Epithelial cell of prostate (primary cell): ENCODE measurements around the gene OGDHL.
A peak's percentile ranks its signal among the peaks of the same experiment; 100 is the strongest.
"Not testable (repeated sequence)": the region's sequence is repeated elsewhere in the genome, so short reads cannot be mapped to it uniquely, and the experiment has no call there.

Source experiments
- DNase-seq: peaks from one replicate; pipeline ENCODE4 v3.0.0-alpha.2; 2011; ENCODE audit warnings: low read depth, low spot score
- H3K27ac ChIP-seq: fragments of 450-650 bp; 2 replicates; pipeline ENCODE4 v1.5.1; 2017; ENCODE audit warnings: mild to moderate bottlenecking

Gene OGDHL

DNA sequence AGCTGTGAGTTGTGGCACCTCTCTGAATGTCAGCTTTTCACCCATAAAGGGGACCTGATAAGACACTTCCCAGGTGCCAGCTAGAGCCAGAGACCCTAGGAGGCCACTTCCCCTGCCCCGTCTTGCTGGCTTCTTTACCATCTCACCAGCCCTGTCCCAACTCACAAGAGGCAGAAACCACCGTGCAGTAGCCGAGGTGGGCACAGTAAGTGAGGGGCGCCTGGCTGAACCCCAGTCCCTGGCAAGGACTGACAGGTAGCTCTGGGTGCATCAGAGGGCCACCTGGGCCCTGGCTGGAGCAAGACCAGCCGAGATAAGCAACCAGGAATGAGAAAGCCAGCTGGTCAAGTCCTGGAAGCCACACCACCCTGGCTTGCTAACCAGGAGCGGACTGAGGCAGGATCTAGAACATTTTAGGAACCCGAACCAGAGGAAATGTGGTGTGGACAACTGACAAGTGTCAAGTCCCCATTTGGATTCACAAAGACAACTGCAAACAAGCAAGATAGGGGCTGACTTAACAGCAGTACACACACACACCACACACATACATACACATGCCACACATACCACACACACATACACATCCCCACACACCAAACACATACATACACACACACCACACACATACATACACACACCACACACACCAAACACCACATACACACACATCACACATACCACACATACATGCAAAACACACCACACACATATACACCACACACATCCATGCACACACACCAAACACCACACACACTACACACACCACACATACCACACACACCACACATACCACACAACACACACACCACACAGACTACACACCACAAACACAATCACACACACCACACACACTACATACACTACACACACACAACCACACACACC, 20.8 kb downstream of the OGDHL start:
- DNase-seq: no peak
- no peak overlapping the region for H3K27ac ChIP-seq

DNA sequence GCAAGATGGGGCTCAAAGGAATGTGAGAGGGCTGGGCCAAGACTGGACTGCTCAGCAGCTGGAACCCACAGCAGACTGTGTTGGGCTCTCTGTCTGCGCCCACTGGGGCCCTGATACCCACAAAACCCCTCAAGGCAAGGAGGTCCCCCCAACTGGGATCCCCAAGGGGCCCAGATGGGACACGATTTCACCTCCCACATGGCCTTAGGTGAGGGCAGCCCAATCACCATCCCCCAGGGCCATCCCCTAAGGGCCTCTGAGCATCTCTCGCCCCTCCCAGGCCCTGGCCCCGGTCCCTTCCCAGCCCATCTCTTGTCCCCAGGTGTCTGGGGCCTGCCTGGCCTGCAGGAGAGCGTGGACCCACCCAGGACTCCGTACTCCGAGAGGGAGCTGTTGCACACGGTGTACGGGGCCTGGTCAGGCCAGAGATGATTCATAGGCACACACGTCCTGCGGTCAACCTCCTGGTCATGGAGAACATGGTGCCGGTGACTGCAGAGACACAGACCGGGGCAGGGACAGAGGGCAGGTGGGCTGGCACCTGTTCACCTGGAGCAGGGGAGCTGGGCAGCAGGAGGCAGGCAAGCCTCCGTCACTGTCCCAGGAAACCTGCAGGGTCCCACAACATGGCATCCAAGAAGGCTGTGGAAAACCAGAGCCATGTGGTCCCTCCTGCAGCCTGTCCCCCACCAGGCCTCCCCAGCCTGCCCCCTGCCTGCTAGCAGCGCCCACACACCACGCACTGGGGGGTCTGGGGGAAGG, 21.6 kb downstream of the OGDHL start:
- no peak overlapping the region for H3K27ac ChIP-seq
- DNase-seq: no peak

DNA sequence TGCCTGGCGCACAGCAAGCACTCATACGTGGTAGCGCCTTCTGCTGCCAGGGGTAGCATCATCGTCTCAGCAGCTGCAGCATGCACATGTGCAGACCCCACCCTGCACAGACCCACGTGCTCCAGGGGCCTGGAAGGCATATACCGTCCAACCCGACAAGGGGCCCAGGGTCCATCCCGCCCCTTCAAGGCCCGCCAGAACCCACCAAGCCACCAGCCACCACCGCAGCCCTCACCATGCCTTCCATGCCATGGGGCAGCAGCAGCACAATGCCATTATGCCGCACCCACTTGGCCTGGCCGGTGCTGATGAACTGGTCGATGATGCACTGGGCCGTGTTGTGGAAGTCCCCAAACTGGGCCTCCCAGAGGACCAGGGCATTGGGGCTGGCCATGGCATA, 22.7 kb downstream of the OGDHL start:
- no peak overlapping the region for H3K27ac ChIP-seq

DNA sequence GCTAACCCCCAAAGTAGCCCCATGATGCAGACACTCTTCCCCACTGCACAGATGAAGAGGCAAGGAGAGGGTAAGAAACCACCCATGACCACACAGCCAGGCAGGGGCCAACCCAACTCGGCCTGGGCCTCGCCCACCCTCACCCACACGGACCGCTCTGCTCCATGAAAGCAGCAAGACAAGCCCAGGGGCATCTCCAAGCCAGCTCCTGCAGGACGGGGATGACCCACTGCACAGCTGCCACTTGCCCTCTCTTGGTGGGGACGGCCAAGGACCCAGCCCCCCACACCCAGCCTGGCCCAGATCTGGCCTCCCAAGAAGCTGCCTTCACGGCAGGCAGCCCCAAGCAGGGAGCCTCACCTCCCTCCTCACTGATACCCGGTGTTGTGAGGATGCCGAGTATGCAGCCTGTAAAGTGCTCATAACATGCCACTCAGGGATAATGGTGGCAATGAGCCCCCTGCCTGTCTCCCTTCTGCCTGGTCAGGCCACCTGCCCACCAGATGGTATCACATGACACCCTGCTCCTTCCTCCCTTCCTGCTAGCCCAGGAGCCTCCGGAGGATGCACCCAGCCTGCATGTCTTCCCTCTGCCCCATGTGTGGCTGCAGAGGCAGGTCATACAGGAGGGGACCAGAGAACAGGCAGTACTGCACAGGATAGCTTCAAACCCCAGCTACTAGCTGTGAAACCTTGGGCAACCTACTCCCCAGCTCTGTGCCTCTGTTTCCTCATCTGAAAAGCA, 23.3 kb downstream of the OGDHL start:
- DNase-seq: no peak
- no peak overlapping the region for H3K27ac ChIP-seq

More for the DNA sequence above, 22.7 kb downstream of the OGDHL start:
- DNase-seq: no peak

DNA sequence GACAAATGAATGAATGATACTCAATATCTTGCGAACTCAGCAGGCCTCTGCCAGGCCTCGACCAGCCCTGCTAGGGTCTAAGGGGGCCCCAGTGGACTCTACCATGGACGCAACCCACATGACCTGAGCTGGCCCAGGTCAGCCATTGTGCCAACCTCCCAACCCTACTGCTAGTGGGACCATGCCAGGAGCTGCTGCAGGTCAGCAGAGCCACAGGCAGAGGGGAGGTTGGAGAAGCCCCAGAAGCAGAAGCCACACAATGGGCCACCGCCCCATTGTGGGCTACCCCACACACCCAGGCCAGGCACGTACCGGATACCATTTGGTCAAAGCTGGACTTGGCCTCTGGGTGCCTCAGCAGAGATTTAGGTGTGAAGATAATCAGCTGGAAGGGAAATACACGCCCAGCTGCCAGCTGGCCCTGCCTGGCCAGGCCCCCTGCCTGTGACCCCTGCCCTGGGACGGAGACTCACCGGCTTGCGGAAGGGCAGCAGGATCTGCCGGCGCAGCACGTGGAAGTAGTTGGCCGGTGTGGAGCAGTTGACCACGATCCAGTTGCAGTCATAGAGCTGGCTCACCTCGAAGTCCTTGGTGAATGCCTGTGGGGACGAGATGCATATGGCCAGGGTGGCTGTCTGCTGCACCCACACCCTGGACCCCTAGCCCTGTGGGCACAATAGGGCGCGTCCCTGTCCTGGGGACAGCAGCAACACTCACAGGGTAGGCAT, 24.5 kb downstream of the OGDHL start:
- H3K27ac ChIP-seq: no peak overlapping the region
- DNase-seq: no peak

DNA sequence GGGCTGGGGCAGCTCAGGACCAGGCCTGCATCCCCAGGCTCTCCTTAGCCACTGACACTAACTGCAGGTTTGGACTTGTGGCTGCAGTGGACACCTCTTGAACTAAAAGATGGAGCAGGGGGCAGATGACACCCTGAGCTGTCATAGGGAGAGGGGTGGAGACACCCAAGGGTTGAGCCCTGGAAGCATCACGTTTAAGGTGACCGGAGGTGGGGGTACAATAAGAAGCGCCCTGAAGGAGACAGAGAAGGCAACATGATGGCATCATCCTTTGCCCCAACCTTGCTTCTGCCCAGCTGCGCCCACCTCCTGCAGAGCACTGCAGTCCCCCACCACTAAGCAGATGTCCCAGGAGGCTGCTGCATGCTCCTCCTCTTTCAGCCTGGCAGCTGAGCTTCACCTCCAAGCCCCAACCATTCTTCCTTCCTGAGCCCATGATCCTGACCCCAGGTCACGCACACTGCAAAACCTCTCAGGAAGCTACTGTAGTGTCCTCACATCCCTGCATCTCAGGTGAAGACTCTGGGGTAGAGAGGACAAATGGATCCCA, 25.5 kb downstream of the OGDHL start:
- no peak for DNase-seq
- no peak overlapping the region for H3K27ac ChIP-seq

DNA sequence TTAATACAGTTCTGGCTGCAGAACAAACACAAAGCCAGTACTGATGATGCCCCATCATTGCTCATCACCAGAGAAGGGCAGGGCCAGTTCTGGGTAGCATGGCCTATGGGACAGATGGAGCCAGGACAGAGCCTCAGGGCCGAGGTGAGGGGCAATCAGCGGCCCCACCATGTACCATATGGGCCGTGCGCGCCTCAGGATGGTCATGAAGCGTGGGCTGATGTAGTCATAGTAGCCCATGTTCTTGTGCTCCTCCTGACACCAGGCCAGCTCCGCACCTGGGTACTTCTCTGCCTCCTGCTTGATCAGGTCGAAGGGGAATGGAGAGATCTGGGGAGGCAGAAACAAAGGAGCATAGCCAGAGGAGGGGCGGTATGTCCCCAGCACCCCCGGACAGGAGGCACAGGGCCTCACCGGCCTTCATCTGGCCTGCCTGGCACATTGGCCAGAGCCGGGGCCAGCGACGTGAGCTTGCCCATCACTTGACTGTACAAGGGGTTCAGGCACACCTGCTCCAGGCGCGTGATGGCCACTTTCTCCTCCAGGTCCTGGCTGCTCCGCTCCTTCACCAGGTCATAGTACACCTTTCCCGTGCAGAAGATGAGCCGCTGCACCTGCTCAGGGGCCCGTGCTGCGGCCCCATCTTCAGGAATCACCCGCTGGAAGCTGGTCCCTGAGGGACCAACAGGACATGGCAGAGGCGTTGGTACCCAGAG, 26.1 kb downstream of the OGDHL start:
- DNase-seq: no peak
- H3K27ac ChIP-seq: no peak overlapping the region

DNA sequence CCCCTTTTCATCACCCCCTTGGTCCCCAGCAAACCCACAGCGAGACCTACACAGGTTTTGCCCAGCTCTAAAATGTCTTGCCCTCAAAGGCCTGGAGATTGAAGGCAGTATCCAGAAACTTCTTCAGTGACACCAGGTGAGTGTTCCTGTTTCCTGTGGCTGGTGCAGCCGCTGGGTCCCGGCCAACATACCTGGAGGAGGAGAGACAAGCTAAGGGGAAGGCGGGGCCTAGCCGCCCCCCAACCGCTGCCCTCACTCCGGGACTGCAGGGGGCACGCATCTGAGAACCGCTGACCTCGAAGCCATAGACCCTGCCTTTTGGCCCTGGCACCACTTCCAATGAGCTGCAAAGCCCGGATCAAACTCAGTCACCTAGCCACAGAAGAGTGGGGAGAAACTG, 27.0 kb downstream of the OGDHL start:
- no peak overlapping the region for H3K27ac ChIP-seq
- no peak for DNase-seq

DNA sequence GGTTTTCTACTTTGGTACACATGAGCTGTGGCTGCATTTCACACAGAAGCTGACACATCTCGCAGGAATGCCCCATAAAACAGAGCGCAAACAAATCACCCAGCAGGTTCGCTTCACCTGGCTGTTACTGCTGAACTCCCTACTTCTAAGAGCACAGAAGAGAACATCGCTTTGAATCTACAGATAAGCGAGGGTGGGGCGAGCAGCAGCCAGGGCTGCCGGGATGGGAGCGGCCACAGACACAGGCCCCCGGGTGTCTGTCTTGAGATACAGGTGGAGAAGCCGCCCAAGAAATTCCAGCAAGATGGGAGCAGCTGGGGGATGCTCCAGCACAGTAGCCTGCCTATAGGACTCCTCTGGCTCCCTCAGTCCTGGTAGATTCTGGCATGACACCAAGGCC, 27.4 kb downstream of the OGDHL start:
- DNase-seq: peak; percentile 40
- H3K27ac ChIP-seq: no peak overlapping the region

DNA sequence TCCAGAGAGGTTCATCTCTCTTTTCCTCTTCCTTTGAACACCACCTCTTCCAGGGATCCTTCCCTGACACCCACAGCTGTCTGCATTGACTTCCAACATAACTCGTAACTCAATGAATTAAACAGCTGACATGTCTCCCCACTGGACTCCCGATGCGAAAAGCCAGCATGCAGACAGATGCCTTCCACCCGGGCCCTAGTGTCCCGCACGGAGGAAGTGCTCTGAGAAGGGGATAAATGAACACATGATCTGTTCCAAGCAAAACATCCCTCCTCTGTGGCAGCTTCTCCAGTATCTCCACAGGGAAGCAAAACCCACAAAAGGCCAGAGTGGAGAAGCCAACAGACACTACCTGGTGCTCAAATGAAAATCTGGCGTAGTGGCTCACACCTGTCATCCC, 28.3 kb downstream of the OGDHL start:
- no peak for DNase-seq
- H3K27ac ChIP-seq: no peak overlapping the region

DNA sequence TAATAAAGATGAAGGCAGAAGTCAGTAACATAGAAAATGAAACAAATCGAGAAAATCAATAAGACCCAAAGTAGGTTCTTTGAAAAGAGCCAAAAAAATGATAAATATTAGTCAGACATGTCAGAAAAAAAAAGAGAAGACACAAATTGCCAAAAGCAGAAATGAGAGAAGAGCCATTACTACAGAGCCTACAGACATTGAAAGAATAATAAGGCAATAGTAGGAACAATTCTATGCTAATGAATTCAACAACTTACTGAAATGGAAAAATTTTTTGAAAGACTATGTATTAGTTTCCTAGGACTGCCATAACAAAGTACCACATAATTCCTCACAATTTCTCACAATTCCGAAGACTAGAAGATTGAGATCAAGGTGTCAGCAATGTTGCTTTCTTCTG, 35.5 kb downstream of the OGDHL start:
- H3K27ac ChIP-seq: no peak overlapping the region
- no peak for DNase-seq

DNA sequence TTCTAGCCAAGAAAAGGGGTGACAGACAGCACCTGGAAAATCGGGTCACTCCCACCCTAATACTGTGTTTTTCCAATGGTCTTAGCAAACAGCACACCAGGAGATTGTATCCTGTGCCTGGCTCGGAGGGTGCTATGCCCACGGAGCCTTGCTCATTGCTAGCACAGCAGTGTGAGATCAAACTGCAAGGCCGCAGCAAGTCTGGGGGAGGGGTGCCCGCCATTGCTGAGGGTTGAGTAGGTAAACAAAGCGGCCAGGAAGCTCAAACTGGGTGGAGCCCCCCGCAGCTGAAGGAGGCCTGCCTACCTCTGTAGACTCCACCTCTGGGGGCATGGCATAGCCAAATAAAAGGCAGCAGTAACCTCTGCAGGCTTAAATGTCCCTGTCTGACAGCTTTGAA, 47.0 kb downstream of the OGDHL start:
- H3K27ac ChIP-seq, DNase-seq: not testable (repeated sequence)

DNA sequence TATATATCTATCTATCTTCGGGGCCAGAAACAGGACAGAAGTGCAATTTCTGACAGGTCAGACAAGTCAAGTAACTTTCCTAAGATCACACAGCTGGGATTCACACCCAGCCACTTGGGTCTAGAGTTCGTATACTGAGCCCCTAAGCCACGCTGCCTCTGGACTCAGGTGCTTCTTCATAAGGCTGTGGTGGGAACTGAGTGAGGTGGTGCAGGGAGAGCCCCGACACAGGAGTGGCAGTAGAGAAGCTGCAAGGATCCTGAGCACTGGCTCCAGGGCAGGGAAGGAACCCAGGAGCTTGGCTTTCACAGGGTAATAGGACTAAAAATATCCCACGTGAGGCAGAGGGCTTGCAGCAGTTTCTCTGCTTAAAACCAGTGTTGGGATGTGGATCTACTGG, 48.9 kb downstream of the OGDHL start:
- H3K27ac ChIP-seq: no peak overlapping the region
- DNase-seq: no peak

DNA sequence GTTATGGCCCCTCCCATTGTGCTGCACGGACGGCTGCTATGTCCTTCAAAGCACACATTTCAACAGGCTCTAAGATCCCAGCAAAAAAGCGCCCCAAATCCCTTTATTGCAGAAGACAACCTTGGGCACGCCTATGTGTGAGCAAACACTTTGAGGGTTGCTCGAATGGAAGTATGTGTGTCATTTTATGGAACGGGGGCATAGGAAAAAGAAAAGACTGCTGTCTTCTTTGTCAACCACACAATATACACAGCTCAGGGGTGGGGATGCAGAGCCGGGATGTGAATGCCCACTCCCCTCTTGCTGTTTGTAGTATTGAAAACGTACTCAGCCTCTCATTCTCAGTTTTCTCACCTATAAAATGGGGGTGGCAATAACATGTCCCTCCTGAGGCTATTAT, 50.6 kb downstream of the OGDHL start:
- DNase-seq: no peak
- no peak overlapping the region for H3K27ac ChIP-seq

DNA sequence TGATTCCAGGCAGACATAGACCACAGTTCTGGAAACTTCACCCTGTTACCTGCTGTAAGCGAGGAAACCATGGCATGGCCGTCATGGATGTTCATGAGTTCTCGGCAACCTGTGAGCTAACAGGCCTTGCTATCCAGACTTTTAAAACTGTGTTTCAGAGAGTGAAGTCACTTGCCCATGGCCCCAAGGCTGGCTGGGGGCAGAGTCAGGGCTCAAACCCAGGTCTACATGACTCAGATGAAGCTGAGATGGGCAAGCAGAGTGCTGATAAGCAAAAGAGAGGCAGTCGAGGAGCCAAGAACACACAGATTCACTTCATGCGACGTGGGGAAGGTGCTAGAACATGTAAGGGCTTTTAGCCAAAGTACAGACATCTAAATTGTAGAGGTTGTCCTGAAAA, 51.2 kb downstream of the OGDHL start:
- DNase-seq: no peak
- no peak overlapping the region for H3K27ac ChIP-seq

DNA sequence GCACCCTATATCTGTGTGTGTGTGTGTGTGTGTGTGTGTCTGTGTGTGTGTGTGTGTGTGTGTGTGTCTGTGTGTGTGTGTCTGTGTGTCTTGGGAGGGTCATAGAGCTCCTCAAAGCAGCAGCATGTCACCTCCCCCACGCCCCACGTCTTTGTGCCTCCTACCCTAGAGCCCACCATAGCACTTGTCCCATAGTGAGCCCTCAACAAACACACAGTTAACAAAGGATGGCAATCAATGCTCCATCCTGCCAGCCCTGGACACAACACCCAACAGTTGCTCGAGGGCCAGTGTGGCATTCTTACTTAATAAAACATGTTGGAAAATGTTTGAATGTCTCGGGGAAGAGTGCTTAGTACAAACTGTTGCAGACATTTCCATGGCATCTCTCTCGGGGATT, 52.2 kb downstream of the OGDHL start:
- no peak for DNase-seq
- H3K27ac ChIP-seq: no peak overlapping the region

DNA sequence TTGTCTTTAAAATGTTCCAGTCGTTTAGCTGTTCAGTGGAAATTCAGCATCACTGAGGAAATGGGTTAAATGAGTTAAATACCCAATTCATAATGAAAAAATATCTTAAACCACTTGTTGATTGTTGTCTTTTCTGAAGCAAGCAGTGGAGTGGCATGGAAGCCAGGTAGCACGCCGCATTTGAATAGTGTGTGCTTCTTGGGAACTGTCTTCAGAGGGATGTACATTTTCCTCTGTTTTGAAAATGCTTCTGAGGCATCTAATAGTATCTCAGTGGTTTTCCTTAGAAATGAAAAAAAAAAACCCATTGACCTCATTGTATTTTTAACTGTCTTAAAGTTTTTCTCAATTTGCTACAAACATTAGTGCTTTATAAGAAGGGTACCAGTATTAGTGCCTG, 54.5 kb downstream of the OGDHL start:
- H3K27ac ChIP-seq: no peak overlapping the region
- DNase-seq: no peak

DNA sequence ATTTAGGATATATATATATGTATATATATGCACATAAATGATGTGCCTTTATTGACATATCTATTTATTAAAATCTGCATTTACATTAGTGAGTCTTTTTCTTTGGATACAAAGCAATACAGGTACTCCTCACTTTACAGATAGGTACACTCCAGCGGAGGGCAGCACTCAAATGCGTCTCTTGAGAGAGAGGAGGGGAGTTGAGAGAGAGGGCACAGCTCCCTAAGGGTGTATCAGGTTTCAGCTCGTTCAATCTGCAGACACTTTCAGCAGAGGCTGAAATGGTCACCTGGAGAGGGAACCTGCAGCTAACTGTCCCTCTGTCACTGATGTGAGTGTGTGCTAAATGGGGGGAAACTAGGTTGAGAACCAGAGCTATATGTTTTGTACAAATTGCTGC, 61.1 kb downstream of the OGDHL start:
- no peak for DNase-seq
- no peak overlapping the region for H3K27ac ChIP-seq

DNA sequence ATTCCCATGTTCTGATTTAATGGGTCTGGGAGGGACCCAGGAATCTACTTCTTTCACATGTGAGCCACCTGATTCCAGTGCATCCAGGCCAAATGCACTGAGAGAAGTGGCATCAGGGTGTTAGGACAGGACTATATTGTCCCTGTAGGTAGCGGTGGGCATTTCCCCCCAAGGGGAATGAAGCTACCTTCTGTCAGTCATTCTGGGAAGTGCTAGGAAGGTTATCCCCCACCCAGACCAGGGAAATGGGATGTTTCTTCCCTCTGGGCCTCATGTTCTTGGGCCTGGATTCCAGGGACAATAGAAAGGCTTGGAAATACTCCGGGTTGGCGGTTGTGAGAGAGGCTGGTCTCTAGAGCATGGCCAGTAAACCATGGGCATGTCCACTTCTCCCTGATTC, 61.9 kb downstream of the OGDHL start:
- DNase-seq: no peak
- no peak overlapping the region for H3K27ac ChIP-seq
